Measurements from ENCODE around the gene NR4A1.

Gene NR4A1

GRCh38 chr12:52038447-52038846, 12.8 kb upstream of the NR4A1 start:
- H3K4me3 ChIP-seq (ENCODE audit: severe bottlenecking), result no peak overlapping the region

GRCh38 chr12:52041035-52041434, 10.2 kb upstream of the NR4A1 start:
- Histone ChIP-seq H3K9me3 (ENCODE audit: severe bottlenecking) (no peaks in the 10 kb centered on the region), H3K4me1 (ENCODE audit: insufficient read depth, poor library complexity, severe bottlenecking) (no peaks in the 10 kb centered on the region), H3K27ac (ENCODE audit: poor library complexity, severe bottlenecking) (no peak overlapping the region), H3K36me3 (ENCODE audit: low read depth) (no peaks in the 10 kb centered on the region), H3K4me3 (ENCODE audit: severe bottlenecking) (no peak overlapping the region), H3K27me3 (ENCODE audit: insufficient read depth, poor library complexity, severe bottlenecking) (no peaks in the 10 kb centered on the region)
- ATAC-seq (ENCODE audit: low read depth) (no peak), DNase-seq (ENCODE audit: low spot score) (no peak)
- TF ChIP-seq, protein P1, sequence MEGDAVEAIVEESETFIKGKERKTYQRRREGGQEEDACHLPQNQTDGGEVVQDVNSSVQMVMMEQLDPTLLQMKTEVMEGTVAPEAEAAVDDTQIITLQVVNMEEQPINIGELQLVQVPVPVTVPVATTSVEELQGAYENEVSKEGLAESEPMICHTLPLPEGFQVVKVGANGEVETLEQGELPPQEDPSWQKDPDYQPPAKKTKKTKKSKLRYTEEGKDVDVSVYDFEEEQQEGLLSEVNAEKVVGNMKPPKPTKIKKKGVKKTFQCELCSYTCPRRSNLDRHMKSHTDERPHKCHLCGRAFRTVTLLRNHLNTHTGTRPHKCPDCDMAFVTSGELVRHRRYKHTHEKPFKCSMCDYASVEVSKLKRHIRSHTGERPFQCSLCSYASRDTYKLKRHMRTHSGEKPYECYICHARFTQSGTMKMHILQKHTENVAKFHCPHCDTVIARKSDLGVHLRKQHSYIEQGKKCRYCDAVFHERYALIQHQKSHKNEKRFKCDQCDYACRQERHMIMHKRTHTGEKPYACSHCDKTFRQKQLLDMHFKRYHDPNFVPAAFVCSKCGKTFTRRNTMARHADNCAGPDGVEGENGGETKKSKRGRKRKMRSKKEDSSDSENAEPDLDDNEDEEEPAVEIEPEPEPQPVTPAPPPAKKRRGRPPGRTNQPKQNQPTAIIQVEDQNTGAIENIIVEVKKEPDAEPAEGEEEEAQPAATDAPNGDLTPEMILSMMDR (IDR thresholded peaks at IDR 0.05; ENCODE audit: poor library complexity, severe bottlenecking), result no peak

More at GRCh38 chr12:52038447-52038846, 12.8 kb upstream of the NR4A1 start:
- Histone ChIP-seq H3K4me1 (ENCODE audit: insufficient read depth, poor library complexity, severe bottlenecking) (no peaks in the 10 kb centered on the region), H3K27ac (ENCODE audit: poor library complexity, severe bottlenecking) (no peak overlapping the region), H3K27me3 (ENCODE audit: insufficient read depth, poor library complexity, severe bottlenecking) (no peaks in the 10 kb centered on the region), H3K36me3 (ENCODE audit: low read depth) (no peaks in the 10 kb centered on the region), H3K9me3 (ENCODE audit: severe bottlenecking) (no peaks in the 10 kb centered on the region)
- no peak for DNase-seq (ENCODE audit: low spot score)
- no peak for ATAC-seq (ENCODE audit: low read depth)
- TF ChIP-seq, protein P1 (IDR thresholded peaks at IDR 0.05; ENCODE audit: poor library complexity, severe bottlenecking), result no peak

GRCh38 chr12:52041695-52042123, 9.5 kb upstream of the NR4A1 start:
- H3K36me3 ChIP-seq (ENCODE audit: low read depth), result no peaks in the 10 kb centered on the region
- no peaks in the 10 kb centered on the region for H3K4me1 ChIP-seq (ENCODE audit: insufficient read depth, poor library complexity, severe bottlenecking)
- TF ChIP-seq, protein P1 (IDR thresholded peaks at IDR 0.05; ENCODE audit: poor library complexity, severe bottlenecking), result no peak
- DNase-seq (ENCODE audit: low spot score) (no peak), ATAC-seq (ENCODE audit: low read depth) (no peak)
- H3K4me3 ChIP-seq (ENCODE audit: severe bottlenecking), result no peak overlapping the region
- no peak overlapping the region for H3K27ac ChIP-seq (ENCODE audit: poor library complexity, severe bottlenecking)
- no peaks in the 10 kb centered on the region for H3K9me3 ChIP-seq (ENCODE audit: severe bottlenecking)
- H3K27me3 ChIP-seq (ENCODE audit: insufficient read depth, poor library complexity, severe bottlenecking), result no peaks in the 10 kb centered on the region

GRCh38 chr12:52042706-52043385, 8.4 kb upstream of the NR4A1 start:
- Histone ChIP-seq H3K36me3 (ENCODE audit: low read depth) (no peaks in the 10 kb centered on the region), H3K4me1 (ENCODE audit: insufficient read depth, poor library complexity, severe bottlenecking) (no peaks in the 10 kb centered on the region), H3K9me3 (ENCODE audit: severe bottlenecking) (no peaks in the 10 kb centered on the region), H3K27me3 (ENCODE audit: insufficient read depth, poor library complexity, severe bottlenecking) (no peaks in the 10 kb centered on the region), H3K27ac (ENCODE audit: poor library complexity, severe bottlenecking) (no peak overlapping the region), H3K4me3 (ENCODE audit: severe bottlenecking) (no peak overlapping the region)
- DNase-seq (ENCODE audit: low spot score) (no peak), ATAC-seq (ENCODE audit: low read depth) (no peak)
- TF ChIP-seq, protein P1 (IDR thresholded peaks at IDR 0.05; ENCODE audit: poor library complexity, severe bottlenecking), result no peak

Measured in RWPE2 (cell line).